Peyer's patch (tissue), 4 donors: ENCODE measurements around the gene SLC32A1. TPM values are rescaled to one million over a fixed set of nuclear protein-coding genes. Genes with fewer than 3 reads are reported as not detected.

Source experiments
- DNase-seq, 3 donors: peaks; one replicate each; pipeline ENCODE4 v3.0.0-alpha.2; 2017 to 2019
- H3K27ac ChIP-seq, 4 donors: fragments of 200-600 bp; sonication (generic); one replicate each; pipeline ENCODE4 v1.5.1; 2016 to 2019
- H3K27me3 ChIP-seq, 2 donors: fragments of 200-600 bp; sonication (generic); one replicate each; pipeline ENCODE4 v1.5.1; 2019
- H3K36me3 ChIP-seq, 3 donors: fragments of 200-600 bp; sonication (generic); one replicate each; pipeline ENCODE4 v1.5.1; 2016 to 2019
- H3K4me1 ChIP-seq, 4 donors: fragments of 200-600 bp; sonication (generic); one replicate each; pipeline ENCODE4 v1.5.1; 2016 to 2019
- H3K4me3 ChIP-seq, 4 donors: fragments of 200-600 bp; sonication (generic); 1 replicate in 3 of 4; 2 replicates in 1 of 4; pipeline ENCODE4 v1.5.1; 2016 to 2019; ENCODE audit warnings: mild to moderate bottlenecking in 1 of 4
- H3K9me3 ChIP-seq, 4 donors: fragments of 200-600 bp; sonication (generic); one replicate each; pipeline ENCODE4 v1.5.1; 2016 to 2019; ENCODE audit warnings: mild to moderate bottlenecking in 1 of 4
- POLR2A ChIP-seq, 2 donors: fragments of 450-650 bp; IDR thresholded peaks; one replicate each; pipeline ENCODE4 v1.5.1; 2017; ENCODE audit warnings: antibody characterized with exemption in 2 of 2, mild to moderate bottlenecking in 2 of 2, moderate library complexity in 2 of 2
- total RNA-seq, 4 donors: library from RNA; depleted of rRNA; stranded (reverse); fragments of >200 nt; gene quantifications; one replicate each; pipeline ENCODE4 v1.1.0, GENCODE V29; 2016
- TF ChIP-seq, protein P1 (sequence below), 6 experiments: fragments of 450-650 bp in 4 of 6; fragments of 200-600 bp in 2 of 6; sonication (generic) in 1 of 6; IDR thresholded peaks; one replicate each; pipeline ENCODE4 v1.5.1; 2017 to 2019; ENCODE audit warnings: antibody characterized with exemption in 6 of 6, mild to moderate bottlenecking in 3 of 6, moderate library complexity in 1 of 6

The SLC32A1 gene, protein sequence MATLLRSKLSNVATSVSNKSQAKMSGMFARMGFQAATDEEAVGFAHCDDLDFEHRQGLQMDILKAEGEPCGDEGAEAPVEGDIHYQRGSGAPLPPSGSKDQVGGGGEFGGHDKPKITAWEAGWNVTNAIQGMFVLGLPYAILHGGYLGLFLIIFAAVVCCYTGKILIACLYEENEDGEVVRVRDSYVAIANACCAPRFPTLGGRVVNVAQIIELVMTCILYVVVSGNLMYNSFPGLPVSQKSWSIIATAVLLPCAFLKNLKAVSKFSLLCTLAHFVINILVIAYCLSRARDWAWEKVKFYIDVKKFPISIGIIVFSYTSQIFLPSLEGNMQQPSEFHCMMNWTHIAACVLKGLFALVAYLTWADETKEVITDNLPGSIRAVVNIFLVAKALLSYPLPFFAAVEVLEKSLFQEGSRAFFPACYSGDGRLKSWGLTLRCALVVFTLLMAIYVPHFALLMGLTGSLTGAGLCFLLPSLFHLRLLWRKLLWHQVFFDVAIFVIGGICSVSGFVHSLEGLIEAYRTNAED
- total RNA-seq: not detected

DNA sequence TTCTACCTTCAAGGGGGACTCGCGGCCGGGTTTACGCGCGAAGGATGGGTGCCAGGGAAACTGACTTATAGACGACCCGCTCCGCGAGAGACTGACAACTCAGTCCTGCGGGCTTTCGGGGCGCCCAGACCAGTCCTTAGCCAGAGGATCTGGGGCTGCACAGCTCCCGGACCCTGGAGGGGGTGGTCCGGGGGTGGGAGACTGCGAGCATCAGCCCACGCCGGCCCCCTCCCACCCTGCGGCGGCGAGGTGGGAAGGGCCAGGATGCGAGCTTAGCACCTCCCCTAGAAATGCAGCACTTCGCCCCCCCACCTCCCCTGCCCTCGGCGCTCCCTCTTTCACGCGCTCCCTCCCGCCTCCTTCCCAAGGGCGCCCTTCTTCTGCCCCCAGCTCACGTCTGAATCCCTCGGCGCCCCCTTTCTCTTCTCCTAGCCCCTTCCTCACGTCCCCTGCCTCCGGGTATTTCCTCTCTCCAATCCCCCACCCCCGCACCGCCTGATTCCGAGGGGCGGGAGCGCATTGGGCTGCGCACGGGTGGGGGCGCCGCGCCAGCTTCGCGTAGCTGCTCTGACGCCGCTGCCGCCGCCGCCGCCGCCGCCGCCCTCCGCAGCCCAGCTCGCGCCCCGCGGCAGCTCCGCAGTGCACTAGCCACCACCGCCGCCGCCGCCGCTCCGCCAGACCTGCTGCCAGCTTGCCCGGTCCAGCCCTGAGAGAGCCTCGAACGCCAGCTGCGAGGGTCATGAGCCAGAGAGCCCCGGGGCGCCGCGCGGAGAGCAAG, at the start of gene SLC32A1:
SLC32A1 (plus strand) TSS at position 639 of the 778 bp plus-strand sequence. CDS start 239 bp downstream, outside the sequence.
- H3K4me3 ChIP-seq: peak within 1 kb of the TSS in 1 of 4 donors; percentile 26
- no peak for TF ChIP-seq POLR2A (IDR thresholded peaks at IDR 0.05)
- TF ChIP-seq, protein P1, sequence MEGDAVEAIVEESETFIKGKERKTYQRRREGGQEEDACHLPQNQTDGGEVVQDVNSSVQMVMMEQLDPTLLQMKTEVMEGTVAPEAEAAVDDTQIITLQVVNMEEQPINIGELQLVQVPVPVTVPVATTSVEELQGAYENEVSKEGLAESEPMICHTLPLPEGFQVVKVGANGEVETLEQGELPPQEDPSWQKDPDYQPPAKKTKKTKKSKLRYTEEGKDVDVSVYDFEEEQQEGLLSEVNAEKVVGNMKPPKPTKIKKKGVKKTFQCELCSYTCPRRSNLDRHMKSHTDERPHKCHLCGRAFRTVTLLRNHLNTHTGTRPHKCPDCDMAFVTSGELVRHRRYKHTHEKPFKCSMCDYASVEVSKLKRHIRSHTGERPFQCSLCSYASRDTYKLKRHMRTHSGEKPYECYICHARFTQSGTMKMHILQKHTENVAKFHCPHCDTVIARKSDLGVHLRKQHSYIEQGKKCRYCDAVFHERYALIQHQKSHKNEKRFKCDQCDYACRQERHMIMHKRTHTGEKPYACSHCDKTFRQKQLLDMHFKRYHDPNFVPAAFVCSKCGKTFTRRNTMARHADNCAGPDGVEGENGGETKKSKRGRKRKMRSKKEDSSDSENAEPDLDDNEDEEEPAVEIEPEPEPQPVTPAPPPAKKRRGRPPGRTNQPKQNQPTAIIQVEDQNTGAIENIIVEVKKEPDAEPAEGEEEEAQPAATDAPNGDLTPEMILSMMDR (IDR thresholded peaks at IDR 0.05): no peak

DNA sequence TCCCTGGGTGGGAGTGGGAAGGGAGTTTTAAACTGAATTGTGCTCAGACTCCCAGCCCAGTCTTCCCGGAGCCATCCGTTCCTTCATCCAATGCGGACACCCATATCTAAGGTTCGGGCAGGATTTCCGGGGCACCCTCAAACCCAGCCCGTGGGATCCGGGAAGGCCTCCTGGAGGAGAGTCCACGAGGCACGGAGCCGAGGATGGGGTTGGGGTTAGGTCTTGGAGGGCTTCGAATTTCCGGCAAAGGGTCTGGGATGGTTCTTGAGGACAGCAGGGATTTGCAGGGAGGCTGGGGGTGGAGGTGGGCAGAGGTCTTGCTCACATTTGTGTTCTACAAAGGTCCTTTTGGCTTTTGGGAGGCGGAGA, 49.5 kb upstream of the SLC32A1 start:
- peak overlapping the region in 3 of 4 donors; percentile 40 to 46 (median 43) for H3K4me3 ChIP-seq
- peaks cover 0 to 10% of the 10 kb centered on the region in 2 donors for H3K27me3 ChIP-seq
- H3K36me3 ChIP-seq: no peaks in the 10 kb centered on the region
- no peaks in the 10 kb centered on the region for H3K9me3 ChIP-seq
- no peak for DNase-seq
- no peak overlapping the region for H3K27ac ChIP-seq
- TF ChIP-seq, protein P1 (IDR thresholded peaks at IDR 0.05): no peak
- TF ChIP-seq POLR2A (IDR thresholded peaks at IDR 0.05): no peak
- H3K4me1 ChIP-seq: peaks cover 0 to 17% (median 5%) of the 10 kb centered on the region in 4 donors

More for the DNA sequence above, at the start of gene SLC32A1:
- peaks cover 0 to 35% (median 7%) of the 10 kb centered on the region in 4 donors for H3K4me1 ChIP-seq
- DNase-seq: no peak
- H3K36me3 ChIP-seq: no peaks in the 10 kb centered on the region
- H3K9me3 ChIP-seq: peaks cover 0 to 19% (median 0%) of the 10 kb centered on the region in 4 donors
- H3K27me3 ChIP-seq: peaks cover 0 to 66% of the 10 kb centered on the region in 2 donors
- no peak within 1 kb of the TSS for H3K27ac ChIP-seq

DNA sequence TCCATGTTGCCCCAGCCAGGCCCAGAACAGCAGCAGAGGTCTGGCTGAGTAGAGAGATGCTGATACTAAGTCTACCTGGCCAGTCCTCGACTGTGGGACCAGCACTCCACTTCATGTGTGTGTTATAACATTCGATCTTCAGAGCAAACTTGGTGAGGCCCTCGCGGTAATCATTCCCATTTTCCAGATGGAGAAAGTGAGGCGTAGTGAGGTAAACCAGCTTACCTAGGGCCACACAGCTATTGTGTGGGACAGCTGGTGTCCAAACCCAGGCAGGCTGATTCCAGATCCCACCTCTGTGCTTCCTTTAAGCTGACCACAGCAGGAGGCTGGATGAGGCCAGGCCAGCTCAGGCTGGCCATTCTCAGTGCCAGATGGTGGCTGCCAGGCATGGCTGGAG, 47.7 kb upstream of the SLC32A1 start:
- TF ChIP-seq, protein P1 (IDR thresholded peaks at IDR 0.05): no peak
- no peak for TF ChIP-seq POLR2A (IDR thresholded peaks at IDR 0.05)
- Histone ChIP-seq H3K27ac (no peak overlapping the region), H3K4me3 (no peak overlapping the region), H3K4me1 (peaks cover 0 to 17% (median 5%) of the 10 kb centered on the region in 4 donors), H3K9me3 (no peaks in the 10 kb centered on the region), H3K36me3 (no peaks in the 10 kb centered on the region), H3K27me3 (peaks cover 0 to 10% of the 10 kb centered on the region in 2 donors)
- no peak for DNase-seq

DNA sequence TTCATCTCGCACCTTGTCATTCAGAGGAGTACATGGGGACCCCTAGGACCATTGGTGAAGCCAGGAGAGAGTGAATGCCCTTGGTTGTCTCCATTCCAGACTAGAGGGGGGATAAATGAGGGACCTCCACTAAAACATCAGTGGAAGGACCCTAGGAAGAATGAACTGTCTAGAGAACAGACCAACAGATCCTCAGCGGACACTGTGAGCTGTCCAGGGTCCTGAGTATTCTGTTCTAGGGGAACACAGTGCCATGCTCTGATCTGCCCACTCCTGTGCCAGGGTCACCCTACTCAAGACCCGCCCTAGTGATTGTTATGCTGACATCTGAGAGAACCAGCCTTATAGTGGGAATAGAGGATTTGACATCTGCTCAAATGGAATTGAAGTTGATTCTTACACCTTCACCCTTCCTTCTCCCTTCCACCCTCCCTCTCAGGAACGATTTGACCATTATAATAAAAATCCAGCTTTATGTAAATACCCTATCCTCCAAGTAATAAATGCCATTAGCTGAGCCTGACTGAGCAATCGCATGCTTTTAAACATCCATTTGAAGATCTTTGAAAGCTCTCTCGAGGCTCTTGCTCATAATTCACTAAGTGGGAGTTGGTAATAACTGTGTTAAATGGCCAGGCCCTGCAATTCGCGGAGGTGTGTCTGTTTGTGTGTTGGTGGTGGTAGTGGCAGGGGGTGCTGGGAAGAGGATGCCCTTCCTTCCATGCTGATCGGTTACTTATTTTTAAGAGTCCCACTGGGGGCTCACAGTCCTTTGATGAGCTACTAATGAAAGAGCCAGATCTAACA, 43.6 kb upstream of the SLC32A1 start:
- no peaks in the 10 kb centered on the region for H3K27me3 ChIP-seq
- H3K27ac ChIP-seq: no peak overlapping the region
- H3K4me3 ChIP-seq: no peak overlapping the region
- no peaks in the 10 kb centered on the region for H3K4me1 ChIP-seq
- H3K9me3 ChIP-seq: no peaks in the 10 kb centered on the region
- no peak for DNase-seq
- H3K36me3 ChIP-seq: no peaks in the 10 kb centered on the region
- TF ChIP-seq, protein P1 (IDR thresholded peaks at IDR 0.05): no peak
- TF ChIP-seq POLR2A (IDR thresholded peaks at IDR 0.05): no peak

DNA sequence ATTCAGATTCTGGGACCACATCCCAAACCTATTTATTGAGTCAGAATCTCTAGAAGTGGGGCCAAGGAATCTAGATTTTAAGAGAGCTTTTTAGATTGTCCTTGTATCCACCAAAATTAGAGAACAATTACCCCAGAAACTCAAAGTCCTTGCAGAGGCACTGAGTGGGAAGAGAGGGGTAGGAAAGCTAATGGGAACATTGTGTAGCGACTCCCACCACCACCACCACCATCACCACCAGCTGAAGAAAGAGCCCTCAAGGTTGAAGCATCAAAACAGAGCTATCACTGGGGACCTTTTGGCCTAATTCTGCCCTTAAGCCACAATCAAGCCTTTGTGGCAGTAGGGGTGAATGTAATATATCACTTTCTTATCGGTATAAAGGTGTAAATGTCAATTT, 39.0 kb upstream of the SLC32A1 start:
- Histone ChIP-seq H3K4me1 (no peaks in the 10 kb centered on the region), H3K9me3 (no peaks in the 10 kb centered on the region), H3K27me3 (no peaks in the 10 kb centered on the region), H3K36me3 (no peaks in the 10 kb centered on the region), H3K27ac (no peak overlapping the region), H3K4me3 (no peak overlapping the region)
- no peak for TF ChIP-seq POLR2A (IDR thresholded peaks at IDR 0.05)
- TF ChIP-seq, protein P1 (IDR thresholded peaks at IDR 0.05): no peak
- no peak for DNase-seq
